GM18867 (cell line): ENCODE results near the gene UNC5B.

ENCODE experiments used
- ATAC-seq: cut with Tn5 transposase; IDR thresholded peaks from one replicate; pipeline ENCODE4 v1.9.1; 2021; ENCODE audit warnings: mild to moderate bottlenecking, moderate library complexity; ENCODE audit not compliant: unreplicated experiment

UNC5B gene

DNA sequence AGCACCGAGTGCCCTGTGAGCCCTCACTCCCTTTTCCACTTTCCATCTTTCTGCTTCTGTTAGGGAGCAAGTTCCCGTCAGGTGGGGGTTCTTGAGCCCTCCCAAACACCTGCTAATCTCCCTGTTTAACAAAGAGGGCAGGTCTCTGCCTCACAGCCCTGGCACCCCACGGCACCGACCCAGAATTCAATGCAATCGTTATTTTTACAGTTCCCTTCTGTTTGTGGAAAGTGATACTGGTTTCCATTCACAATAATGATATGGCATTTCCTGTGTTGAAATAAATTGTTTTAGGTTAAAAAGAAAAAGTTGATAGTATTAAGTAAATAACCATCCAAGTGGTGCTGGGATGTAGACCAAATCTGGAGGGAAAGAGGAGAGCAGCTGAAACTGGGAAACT, 67.8 kb downstream of the UNC5B start:
- no peak for ATAC-seq

DNA sequence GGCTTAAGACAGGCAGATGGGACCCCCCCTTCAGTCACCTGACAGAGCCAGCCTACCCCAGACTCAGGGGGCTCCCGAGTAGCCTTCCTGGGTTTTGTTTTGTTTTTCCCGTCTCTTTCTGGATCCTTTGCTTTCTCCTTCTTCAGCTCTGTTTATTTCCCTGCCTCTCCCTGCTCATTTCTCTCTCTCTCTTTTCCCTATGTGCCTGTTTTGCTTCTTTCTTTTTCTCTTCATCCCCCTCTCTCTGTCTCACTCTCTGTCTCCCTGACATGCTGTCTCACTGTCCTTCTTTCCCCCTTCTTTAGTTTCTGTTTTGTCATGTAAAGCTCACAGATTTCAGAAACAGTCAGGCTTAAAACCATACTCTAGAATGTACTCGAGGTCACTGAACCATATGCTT, 68.5 kb downstream of the UNC5B start:
- no peak for ATAC-seq

DNA sequence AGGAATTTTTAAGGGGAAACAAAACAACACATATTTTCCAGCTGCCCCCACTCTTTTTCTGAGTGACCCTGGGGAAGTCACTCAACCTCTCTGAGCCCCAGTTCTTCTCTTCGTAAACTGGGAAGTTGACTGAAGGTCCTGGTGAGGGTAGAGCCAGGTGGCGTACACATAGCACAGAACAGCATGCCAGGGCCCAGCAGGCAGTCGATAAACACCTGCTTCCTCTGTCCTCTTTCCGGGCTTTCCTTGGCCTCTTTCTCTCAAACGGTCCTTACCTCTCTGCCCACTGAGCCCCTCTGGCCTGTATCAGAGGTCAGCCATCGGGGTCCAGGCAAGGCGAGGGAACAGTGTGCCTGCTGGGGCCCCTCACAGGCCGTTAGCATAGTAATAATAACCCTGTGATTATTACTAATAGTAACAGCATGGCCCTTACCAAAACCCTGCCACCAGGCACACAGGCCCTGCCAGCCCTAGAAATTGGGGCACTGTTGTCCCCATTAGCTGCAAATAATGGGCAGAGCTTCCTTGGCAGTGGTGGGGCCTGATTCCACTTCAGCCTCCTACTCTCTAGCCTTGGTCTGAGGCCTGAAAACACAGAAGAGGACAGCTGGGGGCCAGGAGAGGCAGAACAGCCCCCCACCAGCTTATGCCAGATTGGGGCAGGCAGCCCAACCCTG, 69.4 kb downstream of the UNC5B start:
- no peak for ATAC-seq

GRCh38 chr10:71282323-71282680, 69.9 kb downstream of the UNC5B start:
- ATAC-seq = no peak

- ATAC-seq = no peak
These were observed 71.0 kb downstream of the UNC5B start for GRCh38 chr10:71283410-71283809.

- no peak for ATAC-seq
These were observed 71.5 kb downstream of the UNC5B start for GRCh38 chr10:71283876-71284275.

DNA sequence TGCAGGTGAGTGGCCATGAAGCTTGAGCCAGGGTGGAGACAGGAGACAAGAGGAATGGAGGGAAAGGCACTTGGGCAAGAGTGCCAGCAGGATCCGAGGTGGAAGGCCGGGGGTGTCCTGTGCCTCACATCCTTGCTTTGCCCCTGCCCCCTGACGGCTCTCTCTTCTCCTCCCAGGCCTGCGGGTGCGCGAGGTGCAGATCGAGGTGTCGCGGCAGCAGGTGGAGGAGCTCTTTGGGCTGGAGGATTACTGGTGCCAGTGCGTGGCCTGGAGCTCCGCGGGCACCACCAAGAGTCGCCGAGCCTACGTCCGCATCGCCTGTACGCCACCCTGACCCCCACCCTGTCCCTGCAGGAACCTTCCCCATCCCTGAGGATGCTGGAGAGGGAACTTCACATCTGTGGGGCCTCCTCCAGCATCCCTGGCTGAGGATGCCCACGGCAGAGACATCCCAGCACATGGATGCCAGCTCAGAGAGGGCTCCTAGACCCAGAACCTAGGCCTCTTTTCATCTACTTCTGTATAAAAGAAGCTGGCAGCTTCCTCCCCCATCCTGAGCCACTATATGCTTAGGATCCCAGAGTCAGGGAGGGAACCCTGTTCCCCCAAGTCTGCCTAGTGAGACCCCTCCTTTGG, 72.3 kb downstream of the UNC5B start:
- ATAC-seq = no peak

GRCh38 chr10:71285180-71285545, 72.8 kb downstream of the UNC5B start:
- ATAC-seq = no peak

- no peak for ATAC-seq
These were observed 73.6 kb downstream of the UNC5B start for GRCh38 chr10:71285986-71286385.

DNA sequence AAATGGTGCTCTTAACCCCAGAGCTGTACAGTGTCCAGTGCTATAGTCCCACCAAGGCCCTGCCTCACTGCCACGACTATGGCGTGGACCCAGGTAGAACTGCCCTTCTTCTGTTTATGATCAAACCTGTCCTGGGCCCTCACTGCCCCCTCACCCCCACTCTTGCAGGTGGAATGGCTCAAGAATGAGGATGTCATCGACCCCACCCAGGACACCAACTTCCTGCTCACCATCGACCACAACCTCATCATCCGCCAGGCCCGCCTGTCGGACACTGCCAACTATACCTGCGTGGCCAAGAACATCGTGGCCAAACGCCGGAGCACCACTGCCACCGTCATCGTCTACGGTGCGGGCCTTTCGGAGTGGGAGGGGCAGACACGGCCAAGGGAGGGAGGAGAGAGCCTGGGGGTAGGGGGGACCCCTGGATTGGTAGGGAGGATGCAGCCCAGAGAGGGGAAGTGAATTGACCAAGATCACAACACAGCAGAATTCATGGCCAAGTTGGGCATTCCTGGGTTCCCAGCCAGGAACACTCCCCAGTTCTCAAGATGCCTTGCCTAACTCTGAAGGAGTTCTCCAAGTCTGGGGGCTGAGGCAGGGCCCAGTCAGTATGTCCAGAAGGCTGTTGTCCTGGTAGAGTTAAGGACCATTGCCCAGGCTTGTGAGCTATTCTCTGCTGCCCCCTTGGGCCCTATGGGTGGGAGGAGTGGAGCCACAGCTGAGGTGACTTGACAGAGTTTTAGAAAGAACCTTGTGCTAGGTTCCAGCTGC, 74.3 kb downstream of the UNC5B start:
- ATAC-seq = no peak

GRCh38 chr10:71287456-71287855, 75.1 kb downstream of the UNC5B start:
- no peak for ATAC-seq

DNA sequence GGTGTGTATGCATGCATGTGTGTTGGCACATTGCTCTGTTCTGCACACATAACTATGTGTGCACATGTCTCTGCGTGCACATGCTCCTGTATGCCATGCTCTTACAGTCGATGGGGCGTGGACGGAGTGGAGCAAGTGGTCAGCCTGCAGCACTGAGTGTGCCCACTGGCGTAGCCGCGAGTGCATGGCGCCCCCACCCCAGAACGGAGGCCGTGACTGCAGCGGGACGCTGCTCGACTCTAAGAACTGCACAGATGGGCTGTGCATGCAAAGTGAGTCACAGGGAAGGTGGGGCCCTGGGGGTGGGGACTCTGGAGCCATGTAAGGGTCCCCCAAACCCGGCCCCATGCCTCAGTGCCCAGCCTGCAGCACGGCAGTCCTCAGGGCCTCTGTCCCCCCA, 76.1 kb downstream of the UNC5B start:
- ATAC-seq = no peak

GRCh38 chr10:71289421-71290130, 77.2 kb downstream of the UNC5B start:
- no peak for ATAC-seq

- no peak for ATAC-seq
These were observed 78.0 kb downstream of the UNC5B start for GRCh38 chr10:71290331-71290730.

- ATAC-seq = no peak
These were observed 78.6 kb downstream of the UNC5B start for GRCh38 chr10:71290806-71291527.

- ATAC-seq = no peak
These were observed 79.1 kb downstream of the UNC5B start for GRCh38 chr10:71291528-71291900.

DNA sequence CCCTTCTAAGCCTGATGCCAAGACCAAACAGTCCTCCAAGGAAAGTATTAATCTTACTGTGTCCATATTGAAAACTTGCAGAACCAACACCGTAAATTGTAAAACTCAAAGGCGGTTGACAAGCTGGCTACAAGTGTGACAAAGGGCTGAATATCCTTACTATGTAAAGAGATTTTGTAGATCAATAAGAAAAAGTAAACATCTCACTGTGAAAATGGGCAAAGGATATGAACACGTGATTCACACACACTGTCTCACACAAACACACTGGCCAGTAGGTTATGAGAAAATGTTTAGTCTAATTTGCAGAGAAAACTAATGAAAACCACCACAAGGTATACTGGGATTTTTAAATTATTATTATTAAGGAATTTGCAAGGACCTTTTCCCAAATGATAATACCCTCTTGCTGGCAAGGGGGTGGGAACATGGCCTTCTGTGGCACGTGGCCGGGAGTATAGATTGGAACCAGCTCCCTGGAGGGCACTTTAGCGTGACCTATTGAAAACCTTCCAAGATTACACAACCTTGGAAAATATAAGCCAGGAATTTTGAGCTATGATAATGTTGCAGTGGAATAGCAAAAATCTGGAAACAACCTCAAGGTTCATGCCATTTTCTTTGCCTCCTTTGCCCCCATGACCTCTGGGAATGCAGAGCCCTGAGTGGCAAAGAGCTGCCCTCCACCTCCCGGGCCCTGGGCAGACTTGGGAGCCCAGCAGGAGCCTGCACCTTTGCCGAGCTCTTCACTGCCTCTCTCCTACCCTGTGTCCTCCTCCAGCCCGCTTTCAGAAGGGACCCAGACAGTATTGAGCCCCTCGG, 80.5 kb downstream of the UNC5B start:
- no peak for ATAC-seq

DNA sequence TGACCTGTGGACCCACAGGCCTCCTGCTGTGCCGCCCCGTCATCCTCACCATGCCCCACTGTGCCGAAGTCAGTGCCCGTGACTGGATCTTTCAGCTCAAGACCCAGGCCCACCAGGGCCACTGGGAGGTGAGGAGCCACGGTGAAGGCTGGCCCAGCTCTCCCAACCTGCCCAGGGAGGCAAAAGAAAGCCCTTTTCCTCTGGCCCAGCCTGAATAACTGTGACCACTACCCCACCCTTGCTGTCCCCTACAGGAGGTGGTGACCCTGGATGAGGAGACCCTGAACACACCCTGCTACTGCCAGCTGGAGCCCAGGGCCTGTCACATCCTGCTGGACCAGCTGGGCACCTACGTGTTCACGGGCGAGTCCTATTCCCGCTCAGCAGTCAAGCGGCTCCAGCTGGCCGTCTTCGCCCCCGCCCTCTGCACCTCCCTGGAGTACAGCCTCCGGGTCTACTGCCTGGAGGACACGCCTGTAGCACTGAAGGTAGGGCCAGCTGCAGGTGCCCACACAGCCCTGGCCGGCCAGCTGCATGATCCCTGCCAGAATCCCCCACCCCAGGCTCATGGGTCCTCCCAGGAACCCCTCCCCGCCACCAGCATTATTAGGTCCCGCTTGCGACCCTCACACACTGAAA, 81.2 kb downstream of the UNC5B start:
- no peak for ATAC-seq

GRCh38 chr10:71294091-71294561, 81.8 kb downstream of the UNC5B start:
- ATAC-seq = no peak

DNA sequence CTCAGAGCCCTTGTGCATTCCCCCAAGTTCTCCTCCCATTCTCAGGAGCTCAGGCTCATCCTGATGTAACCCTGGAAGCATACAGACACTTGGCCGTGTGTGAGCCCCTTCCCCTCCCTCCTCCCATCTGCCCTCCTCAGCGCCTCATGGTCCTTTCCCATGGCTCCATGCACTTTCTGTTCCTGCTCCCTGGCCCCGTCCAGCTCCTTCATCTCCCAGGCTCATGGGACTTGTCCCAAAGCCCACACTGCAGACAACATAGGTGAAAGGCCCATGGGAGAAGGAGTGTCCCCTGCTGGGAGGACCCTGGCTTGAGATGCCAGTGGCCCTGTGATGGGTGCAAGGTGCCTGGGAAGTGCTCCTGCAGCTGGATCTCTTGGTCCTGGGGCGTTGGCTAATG, 82.5 kb downstream of the UNC5B start:
- no peak for ATAC-seq
